Neural cell (in vitro differentiated cells): Measurements from ENCODE around the gene NRL. TPM values are rescaled to one million over a fixed set of nuclear protein-coding genes. Genes with fewer than 3 reads are reported as not detected.

Experiments
- H2AFZ ChIP-seq: fragments of 200-600, 300-800 bp; sonication (generic), shearing (Covaris generic); 2 replicates; pipeline ENCODE4 v1.6.0; 2014; ENCODE audit warnings: low read depth, mild to moderate bottlenecking, antibody characterized with exemption, low read length, moderate library complexity
- H3F3A ChIP-seq: fragments of 200-600 bp; shearing (Covaris generic); 2 replicates; pipeline ENCODE4 v1.6.1; 2016; ENCODE audit warnings: mild to moderate bottlenecking, moderate library complexity, mixed read lengths, antibody characterized with exemption, low read length; ENCODE audit not compliant: insufficient read depth, poor library complexity, severe bottlenecking
- H3K27ac ChIP-seq: fragments of 200-600, 300-800 bp; sonication (generic), shearing (Covaris generic); 2 replicates; pipeline ENCODE4 v1.5.1; 2014; ENCODE audit warnings: mild to moderate bottlenecking, low read length, moderate library complexity
- H3K27me3 ChIP-seq: fragments of 300-800, 200-600 bp; sonication (generic), shearing (Covaris generic); 2 replicates; pipeline ENCODE4 v1.6.0; 2014; ENCODE audit warnings: mild to moderate bottlenecking, low read depth, low read length, moderate library complexity; ENCODE audit not compliant: insufficient read depth
- H3K36me3 ChIP-seq: fragments of 300-800, 200-600 bp; sonication (generic), shearing (Covaris generic); 2 replicates; pipeline ENCODE4 v1.5.1; 2014; ENCODE audit warnings: mild to moderate bottlenecking, antibody characterized with exemption, low read length, moderate library complexity; ENCODE audit not compliant: insufficient read depth
- H3K4me2 ChIP-seq: fragments of 300-800, 200-600 bp; sonication (generic), shearing (Covaris generic); 2 replicates; pipeline ENCODE4 v1.6.0; 2014; ENCODE audit warnings: mild to moderate bottlenecking, low read length
- H3K4me3 ChIP-seq: fragments of 300-800, 200-600 bp; sonication (generic), shearing (Covaris generic); 2 replicates; pipeline ENCODE4 v1.5.1; 2014; ENCODE audit warnings: mild to moderate bottlenecking, low read length, moderate library complexity
- H3K79me2 ChIP-seq: fragments of 200-600 bp; shearing (Covaris generic); replicated peaks from 2 replicates; pipeline ENCODE4 v1.6.0; 2014; ENCODE audit warnings: mild to moderate bottlenecking, low read length, moderate library complexity; ENCODE audit not compliant: insufficient read depth
- H3K9ac ChIP-seq: fragments of 300-800, 200-600 bp; sonication (generic), shearing (Covaris generic); 2 replicates; pipeline ENCODE4 v1.6.1; 2016; ENCODE audit warnings: mild to moderate bottlenecking, low read length, mixed read lengths
- H3K9me2 ChIP-seq: fragments of 200-600 bp; shearing (Covaris generic); 2 replicates; pipeline ENCODE4 v1.6.1; 2016; ENCODE audit warnings: mild to moderate bottlenecking, low read length, mixed read lengths; ENCODE audit not compliant: insufficient read depth
- H3K9me3 ChIP-seq: fragments of 200-600, 300-800 bp; sonication (generic), shearing (Covaris generic); 2 replicates; pipeline ENCODE4 v1.6.1; 2016; ENCODE audit warnings: mild to moderate bottlenecking, mixed run types, low read length, moderate library complexity, mixed read lengths
- H4K20me1 ChIP-seq: fragments of 200-600 bp; shearing (Covaris generic); 2 replicates; pipeline ENCODE4 v1.6.1; 2016; ENCODE audit warnings: mild to moderate bottlenecking, mixed run types; ENCODE audit not compliant: insufficient read depth
- EP300 ChIP-seq: fragments of 450-650 bp; conservative IDR thresholded peaks from 2 replicates; pipeline ENCODE4 v1.6.1; 2014; ENCODE audit warnings: antibody characterized with exemption, mild to moderate bottlenecking, moderate library complexity; ENCODE audit not compliant: poor library complexity, severe bottlenecking
- EZH2 ChIP-seq: fragments of 200-600, 300-800 bp; shearing (Covaris generic), sonication (generic); IDR thresholded peaks from 2 replicates; pipeline ENCODE4 v1.6.1; 2014; ENCODE audit warnings: antibody characterized with exemption, low read length, borderline replicate concordance, mild to moderate bottlenecking; ENCODE audit not compliant: insufficient read depth, poor library complexity, severe bottlenecking
- MXI1 ChIP-seq: fragments of 450-650 bp; conservative IDR thresholded peaks from 2 replicates; pipeline ENCODE4 v1.6.1; 2014; ENCODE audit warnings: antibody characterized with exemption, mild to moderate bottlenecking; ENCODE audit not compliant: poor library complexity, severe bottlenecking
- POLR2AphosphoS5 ChIP-seq: IDR thresholded peaks from 2 replicates; pipeline ENCODE4 v1.6.1; 2012
- RAD21 ChIP-seq: fragments of 450-650 bp; conservative IDR thresholded peaks from 2 replicates; pipeline ENCODE4 v1.6.1; 2014; ENCODE audit warnings: antibody characterized with exemption, mild to moderate bottlenecking, moderate library complexity
- SMC3 ChIP-seq: fragments of 450-650 bp; conservative IDR thresholded peaks from 2 replicates; pipeline ENCODE4 v1.6.1; 2014; ENCODE audit warnings: antibody characterized with exemption, mild to moderate bottlenecking, moderate library complexity; ENCODE audit not compliant: poor library complexity
- TAF1 ChIP-seq: IDR thresholded peaks from 2 replicates; pipeline ENCODE4 v1.6.1; 2012; ENCODE audit warnings: low read depth
- polyA plus RNA-seq: library from polyadenylated mRNA; depleted of rRNA; stranded (reverse); fragments of >200 nt; gene quantifications from 2 replicates; pipeline ENCODE4 v1.2.3, GENCODE V29; 2014
- TF ChIP-seq, protein P1 (sequence below): fragments of 450-650 bp; IDR thresholded peaks from 2 replicates; pipeline ENCODE4 v1.5.1; 2014; ENCODE audit warnings: antibody characterized with exemption, mild to moderate bottlenecking, moderate library complexity; ENCODE audit not compliant: poor library complexity, severe bottlenecking
- TF ChIP-seq, protein P2 (sequence below): IDR thresholded peaks from 2 replicates; pipeline ENCODE4 v1.6.1; 2012; ENCODE audit warnings: borderline replicate concordance

Gene NRL
- polyA plus RNA-seq, 1 donor from 2014 or later = 9.5 TPM

DNA sequence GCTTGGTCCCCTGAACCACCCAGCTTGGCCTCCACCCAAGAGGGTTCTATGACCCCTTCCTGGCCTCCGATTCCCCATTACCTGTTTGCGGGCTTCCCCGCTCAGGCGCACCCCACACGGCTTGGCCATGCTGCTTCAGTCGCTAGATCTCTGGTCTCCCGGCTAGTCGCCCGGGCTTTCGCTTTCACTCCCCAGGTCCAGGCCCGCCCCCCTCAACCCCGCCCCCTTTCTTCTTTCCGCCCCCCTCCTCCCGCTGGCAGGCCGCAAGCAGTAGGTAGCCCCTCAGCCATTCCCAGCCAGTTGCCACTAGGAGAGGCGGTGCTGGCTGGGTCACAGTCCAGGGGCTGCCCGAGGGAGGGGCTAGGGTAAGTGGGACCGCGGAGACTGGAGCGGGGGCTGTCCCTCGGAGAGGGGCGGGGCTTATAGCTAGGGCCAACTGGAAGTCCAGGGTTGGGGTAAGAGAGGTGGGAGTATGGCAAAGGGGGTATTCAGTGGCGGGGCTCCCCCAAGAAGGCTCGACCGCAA, 31.8 kb upstream of the NRL start, which contains the start of gene PSME2:
PSME2 (minus strand) TSS at position 158 of the 525 bp plus-strand sequence; CDS start at position 129, 29 bp downstream.
- peak within 1 kb of the TSS; percentile 79 for H3K27ac ChIP-seq
- no peaks in the 10 kb centered on the region for H3K36me3 ChIP-seq
- TF ChIP-seq MXI1 (peak; percentile 47), SMC3 (no peak), EZH2 (no peak), TAF1 (peak; percentile 32)
- H3K9me3 ChIP-seq = no peaks in the 10 kb centered on the region
- H3K4me2 ChIP-seq = peak within 1 kb of the TSS; percentile 84
- peak within 1 kb of the TSS; percentile 79 for H3K9ac ChIP-seq
- H3K79me2 ChIP-seq = peaks cover 9% of the 10 kb centered on the region
- peaks cover 3% of the 10 kb centered on the region for H3F3A ChIP-seq
- H3K9me2 ChIP-seq = no peaks in the 10 kb centered on the region
- H2AFZ ChIP-seq = peak within 1 kb of the TSS; percentile 95
- H3K27me3 ChIP-seq = no peaks in the 10 kb centered on the region
- H4K20me1 ChIP-seq = no peaks in the 10 kb centered on the region
- peak within 1 kb of the TSS; percentile 97 for H3K4me3 ChIP-seq

DNA sequence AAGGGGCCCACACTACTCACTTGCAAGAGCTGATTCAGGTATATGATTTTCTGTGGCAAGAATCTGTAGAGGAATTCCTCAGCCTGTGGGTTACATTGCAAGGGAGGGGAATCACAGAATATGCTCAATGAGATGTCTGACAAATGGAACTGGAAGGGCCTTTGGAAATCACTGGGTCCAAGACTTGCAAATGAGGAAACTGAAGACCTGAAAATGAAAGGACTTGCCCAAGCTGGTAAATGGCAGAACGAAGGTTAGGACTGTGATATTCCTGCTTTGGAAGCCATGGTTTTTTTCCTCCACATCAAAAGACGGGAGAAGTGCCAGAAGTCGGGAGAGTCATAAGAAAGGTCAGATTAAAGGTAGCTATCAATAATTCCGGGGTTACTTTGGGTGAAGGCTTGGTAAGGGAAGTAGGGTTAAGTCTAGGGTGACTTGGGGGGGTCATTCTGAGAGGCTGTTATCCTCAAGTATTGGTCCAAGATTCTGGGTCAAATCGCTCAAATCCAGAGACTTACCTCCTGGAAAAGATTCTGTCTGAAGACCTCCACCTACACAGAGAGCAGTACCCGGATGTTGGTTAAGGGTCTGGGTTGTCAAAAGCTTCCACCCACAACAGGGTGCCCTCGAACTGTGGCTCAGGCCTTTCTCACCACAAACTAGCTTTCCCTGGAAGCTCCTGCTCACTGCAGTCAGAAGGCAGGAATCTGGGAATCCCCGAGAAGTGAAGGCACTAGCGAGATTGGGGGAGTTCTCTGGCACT, 31.1 kb upstream of the NRL start:
- no peak for TF ChIP-seq TAF1
- TF ChIP-seq, protein P1, sequence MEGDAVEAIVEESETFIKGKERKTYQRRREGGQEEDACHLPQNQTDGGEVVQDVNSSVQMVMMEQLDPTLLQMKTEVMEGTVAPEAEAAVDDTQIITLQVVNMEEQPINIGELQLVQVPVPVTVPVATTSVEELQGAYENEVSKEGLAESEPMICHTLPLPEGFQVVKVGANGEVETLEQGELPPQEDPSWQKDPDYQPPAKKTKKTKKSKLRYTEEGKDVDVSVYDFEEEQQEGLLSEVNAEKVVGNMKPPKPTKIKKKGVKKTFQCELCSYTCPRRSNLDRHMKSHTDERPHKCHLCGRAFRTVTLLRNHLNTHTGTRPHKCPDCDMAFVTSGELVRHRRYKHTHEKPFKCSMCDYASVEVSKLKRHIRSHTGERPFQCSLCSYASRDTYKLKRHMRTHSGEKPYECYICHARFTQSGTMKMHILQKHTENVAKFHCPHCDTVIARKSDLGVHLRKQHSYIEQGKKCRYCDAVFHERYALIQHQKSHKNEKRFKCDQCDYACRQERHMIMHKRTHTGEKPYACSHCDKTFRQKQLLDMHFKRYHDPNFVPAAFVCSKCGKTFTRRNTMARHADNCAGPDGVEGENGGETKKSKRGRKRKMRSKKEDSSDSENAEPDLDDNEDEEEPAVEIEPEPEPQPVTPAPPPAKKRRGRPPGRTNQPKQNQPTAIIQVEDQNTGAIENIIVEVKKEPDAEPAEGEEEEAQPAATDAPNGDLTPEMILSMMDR = no peak
- no peak for TF ChIP-seq EZH2
- no peak for TF ChIP-seq EP300
- TF ChIP-seq, protein P2, sequence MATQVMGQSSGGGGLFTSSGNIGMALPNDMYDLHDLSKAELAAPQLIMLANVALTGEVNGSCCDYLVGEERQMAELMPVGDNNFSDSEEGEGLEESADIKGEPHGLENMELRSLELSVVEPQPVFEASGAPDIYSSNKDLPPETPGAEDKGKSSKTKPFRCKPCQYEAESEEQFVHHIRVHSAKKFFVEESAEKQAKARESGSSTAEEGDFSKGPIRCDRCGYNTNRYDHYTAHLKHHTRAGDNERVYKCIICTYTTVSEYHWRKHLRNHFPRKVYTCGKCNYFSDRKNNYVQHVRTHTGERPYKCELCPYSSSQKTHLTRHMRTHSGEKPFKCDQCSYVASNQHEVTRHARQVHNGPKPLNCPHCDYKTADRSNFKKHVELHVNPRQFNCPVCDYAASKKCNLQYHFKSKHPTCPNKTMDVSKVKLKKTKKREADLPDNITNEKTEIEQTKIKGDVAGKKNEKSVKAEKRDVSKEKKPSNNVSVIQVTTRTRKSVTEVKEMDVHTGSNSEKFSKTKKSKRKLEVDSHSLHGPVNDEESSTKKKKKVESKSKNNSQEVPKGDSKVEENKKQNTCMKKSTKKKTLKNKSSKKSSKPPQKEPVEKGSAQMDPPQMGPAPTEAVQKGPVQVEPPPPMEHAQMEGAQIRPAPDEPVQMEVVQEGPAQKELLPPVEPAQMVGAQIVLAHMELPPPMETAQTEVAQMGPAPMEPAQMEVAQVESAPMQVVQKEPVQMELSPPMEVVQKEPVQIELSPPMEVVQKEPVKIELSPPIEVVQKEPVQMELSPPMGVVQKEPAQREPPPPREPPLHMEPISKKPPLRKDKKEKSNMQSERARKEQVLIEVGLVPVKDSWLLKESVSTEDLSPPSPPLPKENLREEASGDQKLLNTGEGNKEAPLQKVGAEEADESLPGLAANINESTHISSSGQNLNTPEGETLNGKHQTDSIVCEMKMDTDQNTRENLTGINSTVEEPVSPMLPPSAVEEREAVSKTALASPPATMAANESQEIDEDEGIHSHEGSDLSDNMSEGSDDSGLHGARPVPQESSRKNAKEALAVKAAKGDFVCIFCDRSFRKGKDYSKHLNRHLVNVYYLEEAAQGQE = no peak
- no peak for TF ChIP-seq POLR2AphosphoS5
- TF ChIP-seq SMC3 = no peak
- TF ChIP-seq RAD21 = no peak
- no peak for TF ChIP-seq MXI1
- Histone ChIP-seq H3K27me3 (no peaks in the 10 kb centered on the region), H3K9me3 (no peaks in the 10 kb centered on the region), H3K4me2 (peak overlapping the region; percentile 76), H3K9ac (peak overlapping the region; percentile 79), H4K20me1 (no peaks in the 10 kb centered on the region), H2AFZ (peak overlapping the region; percentile 95), H3K27ac (peak overlapping the region; percentile 79), H3K79me2 (peaks cover 9% of the 10 kb centered on the region), H3F3A (peaks cover 6% of the 10 kb centered on the region), H3K9me2 (no peaks in the 10 kb centered on the region), H3K36me3 (no peaks in the 10 kb centered on the region), H3K4me3 (peak overlapping the region; percentile 97)
